GM21528 (cell line): ENCODE measurements around the gene IL6.
"Not testable (repeated sequence)": the region's sequence is repeated elsewhere in the genome, so short reads cannot be mapped to it uniquely, and the experiment has no call there.

Experiments
- ATAC-seq: cut with Tn5 transposase; IDR thresholded peaks from one replicate; pipeline ENCODE4 v1.9.1; 2021; ENCODE audit warnings: mild to moderate bottlenecking, moderate library complexity; ENCODE audit not compliant: unreplicated experiment, low FRiP score

The IL6 gene

GRCh38 chr7:22726907-22727713 is at the start of gene IL6:
Gene IL6 (plus strand): TSS chr7:22727200. CDS start chr7:22727263, 63 bp downstream.
- ATAC-seq = no peak

GRCh38 chr7:22677263-22677662 is 49.7 kb upstream of the IL6 start:
- ATAC-seq = not testable (repeated sequence)

GRCh38 chr7:22677680-22678079 is 49.3 kb upstream of the IL6 start:
- ATAC-seq = no peak

GRCh38 chr7:22680482-22680911 is 46.5 kb upstream of the IL6 start:
- no peak for ATAC-seq

GRCh38 chr7:22681312-22681711 is 45.7 kb upstream of the IL6 start:
- ATAC-seq = no peak

GRCh38 chr7:22681852-22682657 is 44.9 kb upstream of the IL6 start:
- no peak for ATAC-seq

- ATAC-seq = no peak
These were observed 43.6 kb upstream of the IL6 start for GRCh38 chr7:22683379-22683778.

GRCh38 chr7:22686620-22687019 is 40.4 kb upstream of the IL6 start:
- ATAC-seq = no peak

- no peak for ATAC-seq
These were observed 38.9 kb upstream of the IL6 start for GRCh38 chr7:22688084-22688483.

GRCh38 chr7:22688934-22689333 is 38.1 kb upstream of the IL6 start:
- ATAC-seq = not testable (repeated sequence)

GRCh38 chr7:22694597-22695207 is 32.3 kb upstream of the IL6 start:
- ATAC-seq = peak; percentile 52

GRCh38 chr7:22695476-22696132 is 31.4 kb upstream of the IL6 start:
- no peak for ATAC-seq

- ATAC-seq = peak; percentile 40
These were observed 30.3 kb upstream of the IL6 start for GRCh38 chr7:22696541-22697228.

GRCh38 chr7:22697322-22697859 is 29.6 kb upstream of the IL6 start:
- no peak for ATAC-seq

- peak; percentile 64 for ATAC-seq
These were observed 29.0 kb upstream of the IL6 start for GRCh38 chr7:22697876-22698606.

- no peak for ATAC-seq
These were observed 28.2 kb upstream of the IL6 start for GRCh38 chr7:22698767-22699166.

- no peak for ATAC-seq
These were observed 26.4 kb upstream of the IL6 start for GRCh38 chr7:22700559-22701002.

GRCh38 chr7:22702516-22702915 is 24.5 kb upstream of the IL6 start:
- no peak for ATAC-seq
